ENCODE measurements around the gene CST7.

Gene CST7

GRCh38 chr20:24950836-24951525, 1.9 kb downstream of the CST7 start:
- no peak for DNase-seq (ENCODE audit: low read depth, low spot score)

GRCh38 chr20:24951536-24952083, 2.5 kb downstream of the CST7 start:
- no peak for DNase-seq (ENCODE audit: low read depth, low spot score)

GRCh38 chr20:24952376-24953208, 3.5 kb downstream of the CST7 start:
- no peak for DNase-seq (ENCODE audit: low read depth, low spot score)

GRCh38 chr20:24953209-24953575, 4.1 kb downstream of the CST7 start:
- DNase-seq (ENCODE audit: low read depth, low spot score) = no peak

- no peak for DNase-seq (ENCODE audit: low read depth, low spot score)
These were observed 4.6 kb downstream of the CST7 start for GRCh38 chr20:24953621-24954133.

GRCh38 chr20:24954151-24954550, 5.1 kb downstream of the CST7 start:
- DNase-seq (ENCODE audit: low read depth, low spot score) = no peak

GRCh38 chr20:24954566-24954965, 5.5 kb downstream of the CST7 start:
- no peak for DNase-seq (ENCODE audit: low read depth, low spot score)

GRCh38 chr20:24955045-24955444, 6.0 kb downstream of the CST7 start:
- no peak for DNase-seq (ENCODE audit: low read depth, low spot score)

- no peak for DNase-seq (ENCODE audit: low read depth, low spot score)
These were observed 7.2 kb downstream of the CST7 start for GRCh38 chr20:24956001-24956841.

- no peak for DNase-seq (ENCODE audit: low read depth, low spot score)
These were observed 8.4 kb downstream of the CST7 start for GRCh38 chr20:24957326-24958016.

- no peak for DNase-seq (ENCODE audit: low read depth, low spot score)
These were observed 9.7 kb downstream of the CST7 start for GRCh38 chr20:24958506-24959385.

GRCh38 chr20:24959591-24960301, 10.7 kb downstream of the CST7 start:
- DNase-seq (ENCODE audit: low read depth, low spot score) = no peak

- no peak for DNase-seq (ENCODE audit: low read depth, low spot score)
These were observed 11.3 kb downstream of the CST7 start for GRCh38 chr20:24960302-24960801.

GRCh38 chr20:24960861-24961260, 11.8 kb downstream of the CST7 start:
- DNase-seq (ENCODE audit: low read depth, low spot score) = no peak

GRCh38 chr20:24961384-24962181, 12.5 kb downstream of the CST7 start:
- no peak for DNase-seq (ENCODE audit: low read depth, low spot score)

- no peak for DNase-seq (ENCODE audit: low read depth, low spot score)
These were observed 13.1 kb downstream of the CST7 start for GRCh38 chr20:24962182-24962492.

GRCh38 chr20:24962510-24962909, 13.4 kb downstream of the CST7 start:
- no peak for DNase-seq (ENCODE audit: low read depth, low spot score)

- no peak for DNase-seq (ENCODE audit: low read depth, low spot score)
These were observed 14.8 kb downstream of the CST7 start for GRCh38 chr20:24963672-24964505.

All from iPS DF 19.7 (cell line).